Activated CD4-positive, alpha-beta T cell treated with anti-CD3 and anti-CD28 coated beads, Interleukin-2, Interleukin-4, amounts not matched to agents 100 ng/mL and 50 ng/mL, durations not matched to agents 16 hours and 8 hours (primary cell): ENCODE measurements around the gene NACC2.

Experiments
- DNase-seq: peaks from one replicate; pipeline ENCODE4 v3.0.0-alpha.2; 2020; ENCODE audit warnings: low spot score

NACC2 gene, protein sequence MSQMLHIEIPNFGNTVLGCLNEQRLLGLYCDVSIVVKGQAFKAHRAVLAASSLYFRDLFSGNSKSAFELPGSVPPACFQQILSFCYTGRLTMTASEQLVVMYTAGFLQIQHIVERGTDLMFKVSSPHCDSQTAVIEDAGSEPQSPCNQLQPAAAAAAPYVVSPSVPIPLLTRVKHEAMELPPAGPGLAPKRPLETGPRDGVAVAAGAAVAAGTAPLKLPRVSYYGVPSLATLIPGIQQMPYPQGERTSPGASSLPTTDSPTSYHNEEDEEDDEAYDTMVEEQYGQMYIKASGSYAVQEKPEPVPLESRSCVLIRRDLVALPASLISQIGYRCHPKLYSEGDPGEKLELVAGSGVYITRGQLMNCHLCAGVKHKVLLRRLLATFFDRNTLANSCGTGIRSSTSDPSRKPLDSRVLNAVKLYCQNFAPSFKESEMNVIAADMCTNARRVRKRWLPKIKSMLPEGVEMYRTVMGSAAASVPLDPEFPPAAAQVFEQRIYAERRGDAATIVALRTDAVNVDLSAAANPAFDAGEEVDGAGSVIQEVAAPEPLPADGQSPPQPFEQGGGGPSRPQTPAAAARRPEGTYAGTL

DNA sequence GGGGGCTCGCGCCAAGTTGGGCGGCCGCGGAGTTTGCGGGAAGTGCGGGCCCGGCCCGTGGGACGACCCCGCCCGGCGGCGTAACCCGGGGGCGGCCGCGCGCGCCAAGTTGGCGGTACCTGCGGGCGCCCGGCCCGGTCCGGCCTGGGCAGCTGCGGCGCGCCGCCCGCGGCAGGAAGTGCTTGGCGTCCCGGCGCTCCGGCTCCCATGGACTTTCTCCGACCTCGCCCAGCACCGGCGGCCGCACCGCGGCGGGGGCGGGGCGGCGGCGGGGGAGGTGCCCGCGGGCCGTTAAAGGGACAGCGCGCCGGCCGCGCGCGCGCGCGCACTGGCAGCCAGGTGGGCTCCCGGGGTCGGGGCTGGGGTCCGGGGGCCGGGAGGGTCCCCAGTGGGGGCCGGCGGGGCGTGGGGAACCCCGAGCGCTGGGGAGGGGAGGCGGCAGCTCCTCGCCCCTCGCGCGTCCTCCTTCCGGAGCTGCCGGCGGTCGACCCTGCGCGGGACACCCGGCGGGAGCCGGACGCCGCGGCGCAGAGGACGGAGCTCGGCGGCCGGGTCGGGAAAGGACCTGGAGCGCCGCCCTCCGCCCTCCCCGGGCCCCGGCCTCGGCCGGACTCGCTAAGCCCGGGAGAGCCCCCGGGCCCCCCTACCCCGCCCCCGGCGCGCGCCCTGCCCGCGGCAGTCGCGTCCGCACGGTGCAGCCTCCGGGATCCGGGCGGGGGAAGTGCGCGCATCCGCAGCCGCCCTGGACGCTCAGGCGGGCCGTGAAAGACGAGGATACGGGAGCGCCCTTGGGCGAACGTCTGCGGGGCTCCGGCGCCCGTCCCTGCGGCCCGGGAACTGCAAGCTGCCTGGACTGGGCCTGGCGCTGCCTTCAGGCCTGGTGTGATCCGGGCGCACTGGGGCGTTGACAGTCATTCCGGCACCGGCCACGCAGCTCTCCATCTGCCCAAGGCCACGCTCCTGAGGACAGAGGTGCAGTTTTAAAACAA, at the start of gene NACC2:
Gene NACC2 (minus strand): TSS at position 220 of the 989 bp plus-strand sequence. CDS start 44,768 bp downstream, outside the sequence.
- no peak for DNase-seq

DNA sequence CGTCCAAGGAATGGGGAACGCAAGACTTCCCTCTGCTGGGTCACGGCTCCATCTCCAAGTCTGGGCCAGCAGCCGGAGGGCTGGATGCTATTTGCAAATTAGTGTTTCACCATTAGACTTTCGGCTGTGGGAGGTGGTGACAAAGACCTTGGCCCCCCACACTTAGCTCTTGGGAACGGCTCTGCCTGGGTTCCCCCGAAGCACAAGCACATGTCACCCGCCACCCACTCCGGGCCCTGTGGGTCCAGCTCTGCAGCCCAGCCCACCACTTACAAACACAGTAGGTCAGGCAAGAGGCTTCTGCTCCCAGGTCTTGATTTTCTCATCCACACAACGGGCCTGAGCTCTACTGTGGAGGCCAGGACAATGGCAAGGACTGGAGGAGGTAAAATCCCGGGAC, 49.4 kb upstream of the NACC2 start:
- DNase-seq, result no peak

DNA sequence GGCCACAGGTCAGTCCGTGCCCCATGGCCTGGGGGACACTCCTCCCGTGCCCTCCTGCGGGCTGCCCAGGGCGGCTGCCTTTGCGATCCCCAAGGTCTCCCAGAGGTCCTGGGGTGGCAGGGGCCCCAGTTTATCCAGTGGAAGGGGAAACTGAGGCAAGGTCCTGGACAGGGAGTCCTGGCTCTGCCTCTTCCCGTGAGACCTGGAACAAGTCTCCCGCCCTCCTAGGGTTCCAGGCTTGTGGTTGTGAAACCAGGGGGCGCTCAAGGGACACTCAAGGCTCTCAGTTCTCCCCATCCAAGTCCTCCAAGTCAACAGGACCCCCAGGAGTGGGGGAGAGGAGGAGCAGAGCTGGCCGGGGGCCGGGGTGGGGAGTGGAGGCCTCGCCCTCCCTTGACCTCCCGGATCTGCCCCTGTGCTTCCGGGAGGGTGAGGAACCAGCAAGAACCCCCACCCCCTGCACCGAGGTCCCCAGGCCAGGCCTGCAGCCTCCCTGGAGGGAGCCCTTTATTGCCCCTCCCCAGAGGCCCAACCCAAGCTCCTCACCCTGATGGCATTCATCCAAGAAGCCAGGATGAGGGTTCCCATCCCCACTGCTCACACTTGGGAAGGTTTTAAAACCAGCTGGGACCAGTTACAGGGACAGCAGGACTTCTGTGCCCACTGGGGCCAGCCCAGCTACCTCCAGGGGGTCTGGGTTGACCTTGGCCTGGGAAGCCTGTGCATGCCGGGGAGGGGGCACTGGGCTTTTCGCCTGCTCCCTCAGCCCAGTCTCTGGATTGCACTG, 48.3 kb upstream of the NACC2 start:
- DNase-seq, result no peak

DNA sequence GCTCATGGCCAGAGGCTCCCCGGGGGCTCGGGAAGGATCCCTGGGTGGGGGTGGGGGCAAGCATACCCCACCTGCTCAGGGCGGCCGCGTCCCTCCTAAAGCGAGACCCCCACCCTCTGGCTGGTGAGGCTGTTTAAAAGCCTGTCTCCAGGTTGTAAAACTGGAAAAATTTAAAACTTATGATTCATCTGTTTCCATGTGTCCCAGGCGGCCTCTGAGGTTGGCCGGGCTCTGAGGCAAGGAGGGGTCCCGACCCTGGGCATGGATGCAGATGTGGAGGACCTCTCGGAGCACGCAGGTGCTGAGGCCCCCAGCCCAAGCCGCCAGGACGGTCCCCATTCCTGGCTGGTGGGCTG, 47.7 kb upstream of the NACC2 start:
- DNase-seq, result no peak

DNA sequence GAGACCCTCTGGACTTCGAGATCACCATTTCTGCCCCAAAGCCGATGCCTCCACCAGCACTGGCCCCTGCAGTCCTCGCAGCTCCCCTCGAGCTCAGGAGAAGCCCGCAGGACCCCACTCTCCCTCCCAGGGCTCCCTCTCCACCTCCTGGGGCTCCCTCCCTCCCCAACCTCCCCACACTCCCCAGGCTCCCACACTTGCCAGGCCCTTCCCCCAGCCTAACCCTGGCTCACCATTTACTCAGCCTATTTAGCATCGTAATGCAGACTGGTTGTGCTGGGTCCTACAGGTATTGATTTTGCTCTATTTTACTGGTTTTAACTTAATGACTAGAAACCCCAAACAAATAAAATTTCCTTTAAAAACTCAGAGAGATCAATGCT, 47.3 kb upstream of the NACC2 start:
- DNase-seq, result no peak

DNA sequence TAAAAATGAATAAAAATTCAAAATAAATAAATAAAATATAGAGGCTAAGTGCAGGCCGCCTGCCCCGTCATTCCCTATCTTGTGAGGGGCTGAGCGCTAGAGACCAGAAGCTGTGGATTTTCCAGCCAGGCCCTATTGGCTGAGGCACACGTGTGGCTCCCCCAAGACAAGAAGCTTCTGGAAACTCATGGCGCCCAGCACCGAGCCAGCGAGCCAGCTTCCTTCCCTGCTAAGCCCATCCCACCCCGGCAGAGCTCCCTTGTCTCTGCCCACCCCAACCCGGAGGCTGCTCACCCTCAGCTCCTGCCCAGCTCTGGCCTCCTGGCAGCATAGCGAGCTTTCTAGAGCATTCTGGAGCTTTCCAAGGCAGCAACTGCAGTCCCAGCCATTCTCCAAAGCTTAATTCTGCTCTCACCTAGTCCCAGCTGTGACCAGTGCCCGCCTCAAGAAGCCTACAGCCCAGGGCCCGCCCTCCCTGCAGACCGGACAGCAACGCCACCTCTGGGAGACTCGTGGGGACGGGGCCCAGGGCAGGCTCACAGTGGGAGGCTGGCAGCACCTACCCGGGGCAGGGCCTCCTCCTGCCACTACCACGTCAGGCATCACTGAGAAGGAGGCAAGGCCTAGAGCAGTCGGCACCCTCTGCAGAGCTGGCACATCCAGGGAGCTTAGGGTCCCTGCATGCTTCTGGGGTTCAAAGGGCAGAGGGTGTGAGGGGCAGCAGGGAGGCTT, 46.8 kb upstream of the NACC2 start:
- DNase-seq, result no peak

DNA sequence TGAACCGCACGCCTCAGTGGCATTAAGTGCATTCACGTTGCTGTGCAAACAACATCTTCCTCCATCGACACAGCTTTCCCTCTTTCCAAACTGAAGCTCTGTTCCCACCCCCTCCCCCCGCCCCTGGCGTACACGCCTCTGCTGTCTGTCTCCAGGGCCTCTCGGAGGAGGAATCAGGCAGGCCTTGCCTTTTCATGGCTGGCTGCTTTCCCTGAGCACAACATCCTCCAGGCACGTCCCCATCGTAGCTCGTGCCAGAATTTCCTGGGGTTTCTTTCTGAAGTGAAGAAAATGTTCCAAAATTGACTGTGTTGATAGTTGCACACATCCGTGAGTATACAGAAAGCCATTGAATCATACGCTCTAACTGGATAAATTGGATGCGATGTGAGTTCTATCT, 45.9 kb upstream of the NACC2 start:
- DNase-seq, result no peak

DNA sequence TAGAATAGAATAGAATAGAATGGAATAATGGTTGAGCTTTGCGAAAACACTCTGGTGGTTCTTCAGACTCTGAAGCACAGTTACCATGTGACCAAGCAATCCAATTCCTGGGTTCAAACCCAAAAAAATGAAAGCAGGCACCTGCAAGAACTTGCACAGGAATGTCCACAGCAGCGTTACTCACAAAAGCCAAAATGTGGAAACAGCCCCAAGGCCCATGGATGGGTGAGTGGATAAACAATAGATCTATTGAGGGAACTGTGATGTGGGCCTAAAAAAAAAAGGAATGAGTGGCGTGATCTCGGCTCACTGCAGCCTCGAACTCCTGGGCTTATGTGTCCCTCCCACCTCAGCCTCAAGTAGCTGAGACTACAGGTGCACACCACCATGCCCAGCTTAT, 45.0 kb upstream of the NACC2 start:
- no peak for DNase-seq

DNA sequence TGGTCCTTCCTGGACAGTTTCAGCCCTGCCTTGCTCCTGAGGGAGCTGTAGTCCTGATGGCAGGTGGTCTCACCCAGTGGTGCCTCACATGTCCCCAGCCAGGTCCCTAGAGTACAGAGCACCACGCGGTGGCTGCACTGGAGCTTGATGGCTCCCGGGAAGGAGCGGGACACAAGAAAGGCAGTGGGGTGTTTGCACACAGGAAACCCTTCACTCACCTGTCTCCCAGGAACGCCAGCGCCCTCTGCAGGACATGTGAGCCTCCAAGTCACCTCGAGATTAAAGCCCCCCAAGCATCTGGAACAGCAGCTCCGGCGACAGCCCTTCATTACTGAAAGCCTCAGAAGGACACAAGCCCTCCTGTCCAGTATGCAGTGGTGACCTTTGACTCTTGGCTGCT, 43.5 kb upstream of the NACC2 start:
- peak; percentile 24 for DNase-seq

DNA sequence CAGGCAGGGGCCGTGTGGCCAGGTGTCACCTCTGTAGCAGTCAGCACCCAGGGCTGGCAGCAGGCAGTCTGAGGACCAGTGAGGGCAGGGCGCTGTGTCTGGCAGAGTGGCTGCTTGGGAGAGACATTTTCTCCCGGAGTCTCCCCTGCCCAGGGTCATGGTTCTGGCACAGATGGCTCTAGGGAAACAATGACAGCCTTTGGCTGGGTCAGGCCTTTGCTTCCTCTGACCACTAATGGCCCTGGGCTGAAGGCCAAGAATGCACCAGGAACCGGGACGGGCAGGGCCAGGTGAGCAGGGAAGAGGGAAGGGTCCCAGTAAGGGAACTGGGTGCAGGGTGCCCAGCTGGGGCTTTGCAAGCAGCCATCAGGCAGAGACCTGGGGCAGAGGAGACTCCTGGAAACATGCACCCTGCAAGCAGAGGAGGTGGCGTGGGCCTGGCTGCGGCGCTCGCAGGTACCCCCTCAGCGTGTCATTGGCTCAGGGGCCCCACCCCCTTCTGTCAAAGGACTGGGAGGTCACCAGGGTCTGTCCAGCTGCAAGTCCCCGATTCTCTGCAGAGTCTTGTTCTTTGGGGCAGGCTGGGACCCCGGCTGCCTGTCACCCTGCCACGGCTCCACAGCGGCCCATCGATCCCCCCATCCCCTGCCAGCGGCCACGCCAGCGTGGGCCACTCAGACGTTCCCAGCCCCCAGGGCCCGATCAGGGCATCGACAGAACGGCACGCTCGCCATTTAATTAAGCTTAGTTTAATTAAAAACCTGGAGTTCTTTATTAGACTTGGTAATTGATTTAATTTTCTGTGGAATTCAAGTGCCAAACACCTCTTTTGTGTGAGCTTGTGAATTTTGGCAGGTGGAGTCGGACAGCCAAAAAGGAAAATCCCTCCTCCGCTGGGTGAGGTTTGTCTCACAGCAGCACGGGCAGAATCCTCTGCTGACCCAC, 42.5 kb upstream of the NACC2 start:
- DNase-seq, result no peak

DNA sequence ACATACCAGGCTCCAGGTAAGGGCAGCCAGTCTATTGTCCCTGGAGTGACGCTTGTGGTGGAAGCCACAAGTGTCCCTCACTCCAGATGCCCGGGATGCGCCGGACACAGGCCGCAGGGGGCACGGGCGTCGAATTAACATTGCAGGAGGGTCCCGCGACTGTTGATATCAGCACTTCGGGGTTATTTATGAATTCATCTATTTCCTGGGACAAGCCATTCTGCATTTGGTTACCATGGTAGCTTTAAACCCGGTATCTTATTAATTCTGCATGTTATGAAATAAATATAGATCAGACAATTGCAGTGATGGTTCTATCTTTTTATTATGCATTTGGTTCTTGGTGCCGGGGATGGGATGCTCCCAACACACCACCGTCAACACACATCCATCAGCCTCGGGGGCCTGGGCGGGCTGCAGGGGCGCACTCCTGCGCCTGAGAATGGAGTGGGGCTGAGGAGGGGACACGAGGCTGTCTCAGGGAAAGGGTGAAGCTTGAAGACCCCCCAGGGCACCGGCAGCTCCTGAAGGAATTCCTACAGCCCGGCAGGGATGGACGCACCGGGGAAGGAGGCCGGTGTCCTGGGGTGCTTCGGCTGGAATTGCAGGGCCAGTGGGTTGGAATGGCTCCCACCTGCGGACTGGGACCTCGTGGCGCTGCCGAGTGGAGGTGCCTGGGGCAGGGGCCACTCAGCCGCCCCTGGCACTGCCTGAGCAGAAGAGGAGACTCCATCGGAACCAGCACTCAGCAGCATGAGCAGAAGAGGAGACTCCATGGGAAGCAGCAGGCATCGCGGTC, 41.2 kb upstream of the NACC2 start:
- DNase-seq, result no peak

DNA sequence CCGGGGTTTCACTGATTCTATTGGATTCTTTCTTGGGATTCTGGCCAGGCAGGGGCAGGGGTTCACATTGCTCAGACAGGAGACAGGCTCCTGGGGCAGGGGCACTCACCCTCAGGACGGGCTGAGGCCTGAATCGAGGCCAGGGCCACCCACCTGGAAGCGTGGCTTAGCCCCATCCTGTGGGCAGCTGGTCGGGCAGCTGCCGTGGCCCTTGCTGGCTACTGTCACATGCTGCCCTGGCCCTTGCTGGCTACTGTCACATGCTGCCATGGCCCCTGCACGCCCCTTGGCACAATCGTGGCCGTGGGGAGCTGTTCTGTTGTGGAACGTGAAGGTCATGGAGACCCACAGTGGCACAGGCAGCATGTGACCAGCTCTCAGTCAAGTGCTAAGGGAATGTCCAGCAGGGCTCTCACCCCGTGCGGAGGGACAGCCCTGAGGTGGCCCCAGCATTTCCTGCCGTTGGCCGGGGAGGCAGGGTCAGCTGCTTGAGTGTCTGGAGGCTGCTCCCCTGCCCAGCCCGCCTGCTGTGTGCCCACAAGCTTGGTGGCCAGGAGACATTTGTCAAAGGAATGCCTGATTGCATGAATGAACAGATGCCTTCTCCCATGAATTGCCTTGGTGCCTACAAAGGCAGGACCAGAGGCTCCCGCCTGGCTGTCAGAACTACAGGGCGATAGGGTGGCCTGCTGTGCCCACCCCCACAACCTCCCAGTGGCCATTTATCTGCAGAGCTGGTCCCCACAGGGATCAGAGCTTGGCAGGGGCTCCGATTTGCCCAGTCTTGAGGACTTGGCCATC, 40.4 kb upstream of the NACC2 start:
- DNase-seq, result no peak

DNA sequence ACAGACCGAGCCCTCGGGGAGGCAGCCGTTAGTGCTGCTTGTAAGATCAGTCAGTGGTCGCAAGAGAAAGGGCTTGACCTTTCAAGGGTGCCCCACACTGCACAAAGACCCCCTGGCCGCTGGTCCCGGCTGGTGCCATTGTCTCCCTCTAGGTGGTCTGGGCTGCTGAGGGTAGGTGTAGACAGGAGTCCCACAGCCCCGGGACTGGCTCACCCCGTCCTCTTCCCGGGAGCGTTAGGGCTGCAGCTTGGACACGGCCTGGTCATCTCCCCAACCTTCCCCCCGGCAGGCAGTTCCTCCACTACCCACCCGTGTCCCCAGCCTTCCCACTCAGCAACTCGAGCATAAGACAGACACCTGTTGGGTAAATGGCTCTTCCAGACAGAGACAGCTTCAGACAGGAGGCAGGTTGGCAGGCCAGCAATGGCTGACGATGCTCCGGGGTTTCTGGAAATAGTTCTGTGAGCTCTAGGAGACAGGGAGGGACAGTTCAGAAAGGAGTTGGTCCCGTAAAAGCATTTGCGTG, 38.9 kb upstream of the NACC2 start:
- DNase-seq, result no peak

DNA sequence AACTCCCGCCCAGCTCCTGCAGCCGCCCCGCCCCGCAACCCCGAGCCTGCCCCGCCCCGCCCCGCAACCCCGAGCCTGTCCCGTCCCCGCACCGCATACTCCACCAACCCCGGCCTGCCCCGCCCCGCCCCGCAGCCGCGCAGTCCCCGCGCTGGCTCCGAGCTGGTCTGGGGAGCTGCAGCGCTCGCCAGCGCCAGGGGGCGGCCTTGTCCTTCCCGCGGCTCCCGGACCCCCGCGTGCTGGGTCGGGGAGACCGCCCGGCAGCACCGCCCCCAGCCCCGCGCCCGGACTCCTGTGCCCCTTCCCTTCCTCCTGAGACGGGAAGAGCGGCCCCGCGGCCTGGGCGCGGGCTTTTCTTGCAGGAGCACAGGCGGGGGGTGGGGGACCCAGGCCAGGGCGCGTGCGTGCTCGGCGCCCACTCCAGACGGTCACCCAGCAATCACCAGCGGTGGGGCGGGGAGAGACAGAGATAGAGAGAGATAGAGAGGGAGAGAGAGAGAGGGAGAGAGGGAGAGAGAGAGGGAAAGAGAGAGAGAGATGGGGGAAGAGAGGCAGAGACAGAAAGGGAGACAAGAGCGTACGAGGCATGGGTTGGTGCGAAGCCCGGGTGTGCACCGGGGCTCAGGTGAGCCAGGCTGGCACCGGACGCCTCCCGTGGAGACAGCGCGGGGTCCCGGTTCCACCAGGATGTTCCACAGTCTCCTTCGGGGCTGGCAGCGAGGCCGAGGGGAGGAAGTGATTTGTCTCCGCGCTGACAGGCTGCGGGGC, 38.3 kb upstream of the NACC2 start:
- DNase-seq, result no peak

DNA sequence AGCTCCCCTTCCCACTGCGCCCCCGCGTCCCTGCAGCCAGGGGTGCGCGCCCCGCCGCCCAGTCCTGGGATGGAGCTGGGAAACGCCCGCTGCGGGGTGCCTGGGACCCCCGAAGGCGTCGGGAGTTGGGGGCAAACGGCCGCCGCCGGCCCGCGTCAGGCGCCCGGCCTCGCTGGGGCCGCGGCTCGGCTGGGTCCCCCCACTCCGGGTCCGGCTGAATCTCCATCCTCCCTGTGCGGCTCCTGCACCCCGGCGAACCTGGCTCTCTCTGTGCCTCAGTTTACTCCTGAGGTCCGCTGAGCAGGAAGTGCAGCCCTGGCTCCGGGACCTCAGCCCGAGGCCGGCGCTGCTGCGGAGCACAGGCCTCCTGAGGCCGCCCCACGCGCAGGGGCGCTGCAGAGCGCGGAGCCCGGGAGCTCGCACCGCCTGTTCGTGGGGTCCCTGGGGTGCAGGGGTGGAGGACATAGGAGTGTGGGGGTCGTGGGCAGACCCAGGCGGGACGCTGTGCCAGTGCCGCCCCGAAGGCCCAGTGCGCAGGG, 37.5 kb upstream of the NACC2 start:
- no peak for DNase-seq

DNA sequence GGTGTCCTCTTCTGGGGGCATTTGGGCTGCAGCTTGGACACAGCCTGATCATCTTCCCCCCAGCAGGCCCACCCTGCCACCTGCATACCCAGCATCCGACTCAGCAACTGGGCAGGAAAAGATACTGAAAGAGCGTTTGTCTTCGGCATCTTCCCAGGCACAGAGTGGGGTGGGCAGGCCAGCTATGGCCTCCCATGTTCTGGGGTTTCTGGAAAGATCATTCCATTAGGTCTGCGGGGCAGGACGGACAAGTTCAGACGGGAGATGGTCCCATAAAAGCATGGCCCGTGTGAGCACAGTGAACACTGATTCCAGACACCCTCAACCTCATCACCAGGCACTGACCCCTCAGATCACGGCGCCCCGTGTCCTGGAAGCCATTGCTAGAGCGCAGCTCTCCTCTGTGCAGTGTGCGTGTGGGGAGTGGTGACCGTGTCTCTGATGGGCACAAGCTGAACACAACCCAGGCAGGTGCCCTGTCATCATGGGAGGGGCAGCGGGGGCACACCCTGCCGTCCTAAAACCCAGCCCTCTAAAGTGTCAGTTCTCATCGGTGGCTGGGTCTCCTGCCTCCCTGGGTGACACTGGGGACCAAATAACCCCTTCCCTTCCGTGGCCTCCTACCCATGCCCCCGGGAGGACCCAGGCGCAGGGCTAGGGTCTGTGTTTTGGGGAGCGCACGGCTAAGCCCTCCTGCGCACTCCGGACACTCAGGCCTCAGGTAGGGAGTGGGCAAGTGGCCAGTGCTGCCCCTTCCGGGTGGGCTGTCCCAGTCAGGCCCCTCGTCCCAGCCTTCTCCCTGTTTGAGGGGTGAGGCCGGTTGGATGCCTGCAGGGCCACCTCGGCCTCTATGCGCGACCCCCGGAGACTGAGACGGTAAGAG, 36.8 kb upstream of the NACC2 start:
- DNase-seq, result no peak
